ENCODE results near the gene RITA1. TPM values are rescaled to one million over a fixed set of nuclear protein-coding genes. Genes with fewer than 3 reads are reported as not detected.
"Not testable (repeated sequence)": the region's sequence is repeated elsewhere in the genome, so short reads cannot be mapped to it uniquely, and the experiment has no call there.

RITA1 gene
- total RNA-seq, 2 donors from 2014 or later: 15.8 to 26.3 TPM

GRCh38 chr12:113189361-113189760, 3.8 kb downstream of the RITA1 start:
- H3K27ac Mint-ChIP-seq: no peak overlapping the region
- H3K9me3 Mint-ChIP-seq: no peaks in the 10 kb centered on the region
- ATAC-seq (no peak), DNase-seq (ENCODE audit: low spot score in 2 of 2) (no peak)
- H3K36me3 Mint-ChIP-seq: peaks cover 19 to 22% of the 10 kb centered on the region in 2 donors

- no peak overlapping the region for H3K27ac Mint-ChIP-seq
- H3K36me3 Mint-ChIP-seq: peaks cover 15 to 22% of the 10 kb centered on the region in 2 donors
- no peaks in the 10 kb centered on the region for H3K9me3 Mint-ChIP-seq
- peak in 1 of 2 donors; percentile 30 for ATAC-seq
- no peak for DNase-seq (ENCODE audit: low spot score in 2 of 2)
These were observed 5.2 kb downstream of the RITA1 start for GRCh38 chr12:113190761-113191160.

DNA sequence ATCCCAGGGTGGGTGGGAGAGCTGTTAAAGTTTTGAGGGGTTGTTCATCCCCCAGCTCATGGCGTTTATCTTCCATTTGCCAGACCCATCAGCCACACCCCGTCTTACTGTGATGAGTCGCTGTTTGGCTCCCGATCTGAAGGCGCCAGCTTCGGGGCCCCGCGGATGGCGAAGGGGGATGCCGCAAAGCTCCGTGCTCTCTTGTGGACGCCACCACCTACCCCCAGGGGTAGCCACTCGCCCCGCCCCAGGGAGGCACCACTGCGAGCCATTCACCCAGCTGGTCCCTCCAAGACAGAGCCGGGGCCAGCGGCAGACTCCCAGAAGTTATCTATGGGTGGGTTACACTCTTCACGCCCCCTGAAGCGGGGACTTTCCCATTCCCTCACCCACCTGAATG, 5.7 kb downstream of the RITA1 start:
- ATAC-seq (no peak), DNase-seq (ENCODE audit: low spot score in 2 of 2) (no peak)
- no peak overlapping the region for H3K27ac Mint-ChIP-seq
- peaks cover 12 to 19% of the 10 kb centered on the region in 2 donors for H3K36me3 Mint-ChIP-seq
- no peaks in the 10 kb centered on the region for H3K9me3 Mint-ChIP-seq

- DNase-seq (ENCODE audit: low spot score in 2 of 2) (no peak), ATAC-seq (no peak)
- H3K27ac Mint-ChIP-seq: no peak overlapping the region
These were observed 9.5 kb downstream of the RITA1 start for GRCh38 chr12:113194971-113195391.

DNA sequence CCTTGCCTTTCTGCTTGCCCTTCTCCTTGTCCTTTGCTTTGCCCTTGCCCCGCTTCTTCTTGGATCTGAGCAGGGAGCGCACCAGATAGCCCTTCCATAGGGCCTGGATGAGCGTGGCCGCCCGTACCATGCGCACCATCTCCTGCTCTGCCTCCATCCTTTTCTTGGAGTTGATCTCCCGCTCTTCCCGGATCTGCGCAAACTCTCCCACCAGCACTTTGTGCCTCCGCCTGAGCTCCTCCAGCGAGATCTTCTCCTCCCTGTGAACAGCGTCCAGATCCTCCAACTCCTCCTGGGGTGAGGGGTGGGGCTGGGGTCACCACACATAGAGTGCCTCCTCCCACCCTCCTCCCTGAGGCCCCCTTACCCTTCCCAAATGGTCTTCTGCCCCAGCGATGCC, 10.1 kb downstream of the RITA1 start:
- Mint-ChIP-seq H3K9me3 (no peaks in the 10 kb centered on the region), H3K36me3 (no peaks in the 10 kb centered on the region), H3K27ac (peak overlapping the region in 1 of 2 donors; percentile 72)
- ATAC-seq (no peak), DNase-seq (ENCODE audit: low spot score in 2 of 2) (no peak)

More at GRCh38 chr12:113194971-113195391, 9.5 kb downstream of the RITA1 start:
- H3K36me3 Mint-ChIP-seq: no peaks in the 10 kb centered on the region
- H3K9me3 Mint-ChIP-seq: no peaks in the 10 kb centered on the region

- H3K36me3 Mint-ChIP-seq: no peaks in the 10 kb centered on the region
- no peak overlapping the region for H3K27ac Mint-ChIP-seq
- no peaks in the 10 kb centered on the region for H3K9me3 Mint-ChIP-seq
- no peak for DNase-seq (ENCODE audit: low spot score in 2 of 2)
- ATAC-seq: peak in 1 of 2 donors; percentile 9
These were observed 11.1 kb downstream of the RITA1 start for GRCh38 chr12:113196582-113196981.

DNA sequence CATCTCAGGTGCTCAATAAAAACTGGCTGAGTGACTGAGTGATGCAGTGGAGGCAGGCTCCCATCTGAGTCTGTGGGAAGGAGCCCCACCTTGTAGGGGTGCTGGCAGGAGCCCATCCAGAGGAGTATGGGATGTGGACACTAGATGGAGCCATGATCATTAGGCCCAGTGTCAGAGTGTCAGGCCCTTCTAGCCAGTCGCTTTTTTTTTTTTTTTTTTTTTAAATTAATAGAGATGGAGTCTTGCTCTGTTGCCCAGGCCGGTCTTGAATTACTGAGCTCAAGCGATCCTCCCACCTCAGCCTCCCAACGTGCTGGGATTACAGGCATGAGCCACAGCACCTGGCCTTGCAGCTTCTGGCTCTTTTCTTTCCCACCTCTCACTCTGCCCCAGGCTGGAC, 11.5 kb downstream of the RITA1 start:
- Mint-ChIP-seq H3K9me3 (no peaks in the 10 kb centered on the region), H3K27ac (no peak overlapping the region), H3K36me3 (no peaks in the 10 kb centered on the region)
- ATAC-seq: peak; percentile 98 to 99
- DNase-seq (ENCODE audit: low spot score in 2 of 2): peak in 1 of 2 donors; percentile 59

GRCh38 chr12:113197518-113198077, 12.1 kb downstream of the RITA1 start:
- ATAC-seq: no peak
- DNase-seq (ENCODE audit: low spot score in 2 of 2): no peak

DNA sequence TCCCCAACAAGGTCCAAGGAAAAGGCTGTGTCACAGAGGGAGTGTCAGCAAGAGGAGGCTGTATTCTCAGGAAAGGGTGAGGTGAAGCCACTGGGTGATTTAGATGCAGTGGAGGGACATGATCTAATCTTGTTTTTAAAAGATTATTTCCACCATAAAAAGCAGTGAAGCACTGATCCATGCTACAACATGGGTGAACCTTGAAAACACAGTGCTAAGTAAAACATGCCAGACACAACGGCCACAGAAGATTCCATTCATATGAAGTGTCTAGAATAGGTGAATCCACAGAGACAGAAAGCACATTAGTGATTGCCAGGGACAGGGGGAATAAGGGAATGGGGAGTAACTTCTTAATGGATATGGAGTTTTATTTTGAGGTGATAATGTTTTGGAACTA, 12.8 kb downstream of the RITA1 start:
- DNase-seq (ENCODE audit: low spot score in 2 of 2) (no peak), ATAC-seq (no peak)
- H3K36me3 Mint-ChIP-seq: no peaks in the 10 kb centered on the region
- no peak overlapping the region for H3K27ac Mint-ChIP-seq
- H3K9me3 Mint-ChIP-seq: no peaks in the 10 kb centered on the region

More at GRCh38 chr12:113197518-113198077, 12.1 kb downstream of the RITA1 start:
- H3K9me3 Mint-ChIP-seq: no peaks in the 10 kb centered on the region
- no peak overlapping the region for H3K27ac Mint-ChIP-seq
- H3K36me3 Mint-ChIP-seq: no peaks in the 10 kb centered on the region

GRCh38 chr12:113200021-113200797, 14.7 kb downstream of the RITA1 start:
- H3K36me3 Mint-ChIP-seq: no peaks in the 10 kb centered on the region
- ATAC-seq: no peak
- H3K27ac Mint-ChIP-seq: no peak overlapping the region
- no peaks in the 10 kb centered on the region for H3K9me3 Mint-ChIP-seq
- no peak for DNase-seq (ENCODE audit: low spot score in 2 of 2)

GRCh38 chr12:113201187-113202177, 16.0 kb downstream of the RITA1 start:
- ATAC-seq: no peak
- H3K36me3 Mint-ChIP-seq: peaks cover 2 to 4% of the 10 kb centered on the region in 2 donors
- H3K27ac Mint-ChIP-seq: no peak overlapping the region
- DNase-seq (ENCODE audit: low spot score in 2 of 2): no peak
- peaks cover 0 to 4% of the 10 kb centered on the region in 2 donors for H3K9me3 Mint-ChIP-seq

- Mint-ChIP-seq H3K36me3 (peaks cover 4 to 10% of the 10 kb centered on the region in 2 donors), H3K9me3 (peaks cover 0 to 5% of the 10 kb centered on the region in 2 donors), H3K27ac (no peak overlapping the region)
- ATAC-seq (no peak), DNase-seq (ENCODE audit: low spot score in 2 of 2) (no peak)
These were observed 17.0 kb downstream of the RITA1 start for GRCh38 chr12:113202300-113203075.

GRCh38 chr12:113203852-113204760, 18.6 kb downstream of the RITA1 start:
- ATAC-seq: no peak
- H3K27ac Mint-ChIP-seq: peak overlapping the region in 1 of 2 donors; percentile 88
- DNase-seq (ENCODE audit: low spot score in 2 of 2): no peak
- H3K36me3 Mint-ChIP-seq: peaks cover 4 to 11% of the 10 kb centered on the region in 2 donors
- peaks cover 0 to 5% of the 10 kb centered on the region in 2 donors for H3K9me3 Mint-ChIP-seq

- Mint-ChIP-seq H3K9me3 (peaks cover 0 to 5% of the 10 kb centered on the region in 2 donors), H3K27ac (no peak overlapping the region), H3K36me3 (peaks cover 4 to 11% of the 10 kb centered on the region in 2 donors)
- ATAC-seq (no peak), DNase-seq (ENCODE audit: low spot score in 2 of 2) (no peak)
These were observed 19.3 kb downstream of the RITA1 start for GRCh38 chr12:113204804-113205203.

- peak overlapping the region in 1 of 2 donors; percentile 48 for H3K27ac Mint-ChIP-seq
- DNase-seq (ENCODE audit: low spot score in 2 of 2); H3K9me3 Mint-ChIP-seq; ATAC-seq: not testable (repeated sequence)
- peaks cover 4 to 21% of the 10 kb centered on the region in 2 donors for H3K36me3 Mint-ChIP-seq
These were observed 21.3 kb downstream of the RITA1 start for GRCh38 chr12:113206802-113207201.

Data from activated naive CD4-positive, alpha-beta T cell treated with anti-CD3 and anti-CD28 coated beads, Interleukin-2, amount 50 U/mL, for 72 hours (primary cell).